ENCODE results near the gene CCDC97. TPM values are rescaled to one million over a fixed set of nuclear protein-coding genes. Genes with fewer than 3 reads are reported as not detected.
"Not testable (repeated sequence)": the region's sequence is repeated elsewhere in the genome, so short reads cannot be mapped to it uniquely, and the experiment has no call there.

Gene CCDC97
- total RNA-seq, 1 donor from 2014 or later: 47.3 TPM

GRCh38 chr19:41274802-41275201 is 35.2 kb upstream of the CCDC97 start:
- no peaks in the 10 kb centered on the region for H3K9me3 Mint-ChIP-seq
- H3K36me3 Mint-ChIP-seq (ENCODE audit: low read depth): peaks cover 36% of the 10 kb centered on the region
- no peaks in the 10 kb centered on the region for H3K27me3 Mint-ChIP-seq (ENCODE audit: low read depth)
- H3K4me1 Mint-ChIP-seq: no peaks in the 10 kb centered on the region
- H3K27ac Mint-ChIP-seq (ENCODE audit: unreplicated experiment): no peak overlapping the region
- TF ChIP-seq CTCF (conservative IDR thresholded peaks at IDR 0.05): no peak
- no peak overlapping the region for H3K4me3 Mint-ChIP-seq
- DNase-seq (ENCODE audit: low read depth, low spot score): no peak

GRCh38 chr19:41276231-41276630 is 33.7 kb upstream of the CCDC97 start:
- Mint-ChIP-seq H3K4me3 (no peak overlapping the region), H3K36me3 (ENCODE audit: low read depth) (peaks cover 46% of the 10 kb centered on the region), H3K27me3 (ENCODE audit: low read depth) (no peaks in the 10 kb centered on the region), H3K27ac (ENCODE audit: unreplicated experiment) (no peak overlapping the region), H3K4me1 (no peaks in the 10 kb centered on the region), H3K9me3 (no peaks in the 10 kb centered on the region)
- TF ChIP-seq CTCF (conservative IDR thresholded peaks at IDR 0.05): no peak
- DNase-seq (ENCODE audit: low read depth, low spot score): no peak

- no peaks in the 10 kb centered on the region for H3K9me3 Mint-ChIP-seq
- no peaks in the 10 kb centered on the region for H3K27me3 Mint-ChIP-seq (ENCODE audit: low read depth)
- no peak overlapping the region for H3K27ac Mint-ChIP-seq (ENCODE audit: unreplicated experiment)
- peaks cover 39% of the 10 kb centered on the region for H3K36me3 Mint-ChIP-seq (ENCODE audit: low read depth)
- H3K4me1 Mint-ChIP-seq: no peaks in the 10 kb centered on the region
- H3K4me3 Mint-ChIP-seq: no peak overlapping the region
- no peak for TF ChIP-seq CTCF (conservative IDR thresholded peaks at IDR 0.05)
- DNase-seq (ENCODE audit: low read depth, low spot score): no peak
Measured at GRCh38 chr19:41278478-41278877, 31.5 kb upstream of the CCDC97 start.

- H3K4me3 Mint-ChIP-seq: no peak overlapping the region
- no peaks in the 10 kb centered on the region for H3K9me3 Mint-ChIP-seq
- DNase-seq (ENCODE audit: low read depth, low spot score): no peak
- no peak for TF ChIP-seq CTCF (conservative IDR thresholded peaks at IDR 0.05)
- no peaks in the 10 kb centered on the region for H3K4me1 Mint-ChIP-seq
- no peaks in the 10 kb centered on the region for H3K27me3 Mint-ChIP-seq (ENCODE audit: low read depth)
- H3K36me3 Mint-ChIP-seq (ENCODE audit: low read depth): peaks cover 15% of the 10 kb centered on the region
- H3K27ac Mint-ChIP-seq (ENCODE audit: unreplicated experiment): no peak overlapping the region
Measured at GRCh38 chr19:41288673-41289530, 21.1 kb upstream of the CCDC97 start.

GRCh38 chr19:41289814-41290213 is 20.2 kb upstream of the CCDC97 start:
- not testable (repeated sequence) for H3K9me3 Mint-ChIP-seq

GRCh38 chr19:41294393-41294792 is 15.6 kb upstream of the CCDC97 start:
- no peak for TF ChIP-seq CTCF (conservative IDR thresholded peaks at IDR 0.05)
- no peak overlapping the region for H3K4me3 Mint-ChIP-seq
- peaks cover 5% of the 10 kb centered on the region for H3K4me1 Mint-ChIP-seq
- H3K27me3 Mint-ChIP-seq (ENCODE audit: low read depth): no peaks in the 10 kb centered on the region
- no peaks in the 10 kb centered on the region for H3K9me3 Mint-ChIP-seq
- H3K36me3 Mint-ChIP-seq (ENCODE audit: low read depth): peaks cover 23% of the 10 kb centered on the region
- H3K27ac Mint-ChIP-seq (ENCODE audit: unreplicated experiment): no peak overlapping the region
- DNase-seq (ENCODE audit: low read depth, low spot score): no peak

More at GRCh38 chr19:41289814-41290213, 20.2 kb upstream of the CCDC97 start:
- H3K27me3 Mint-ChIP-seq (ENCODE audit: low read depth); DNase-seq (ENCODE audit: low read depth, low spot score); H3K4me3 Mint-ChIP-seq; H3K27ac Mint-ChIP-seq (ENCODE audit: unreplicated experiment); H3K4me1 Mint-ChIP-seq: not testable (repeated sequence)
- peaks cover 18% of the 10 kb centered on the region for H3K36me3 Mint-ChIP-seq (ENCODE audit: low read depth)

Data from neural crest cell (in vitro differentiated cells).